PC-3 (cell line): ENCODE measurements around the gene PGC. TPM values are rescaled to one million over a fixed set of nuclear protein-coding genes. Genes with fewer than 3 reads are reported as not detected.

Experiments used
- ATAC-seq: fragments of 200-7000 bp; cut with Tn5 transposase; 2 replicates; pipeline ENCODE4 v1.9.1; 2020; ENCODE audit warnings: mild to moderate bottlenecking, moderate library complexity
- BruUV-seq: library from RNA; stranded (reverse); fragments of 400-500 nt; replicated peaks from 2 replicates; lab custom pipeline; 2021; lab: Mats Ljungman, UMichigan
- CTCF ChIA-PET: fragments of 300-600 bp; sonication (Branson Sonifier 250); formaldehyde crosslinking; loops from one replicate; lab custom pipeline; 2022; ENCODE audit warnings: antibody characterized with exemption; lab: Charles Lee
- POLR2A ChIA-PET: fragments of 300-600 bp; sonication (Branson Sonifier 250); formaldehyde crosslinking; loops from one replicate; lab custom pipeline; 2022; ENCODE audit warnings: antibody characterized with exemption; ENCODE audit not compliant: unreplicated experiment; lab: Charles Lee
- DNase-seq: peaks from one replicate; pipeline ENCODE4 v3.0.0-alpha.2; 2015
- H2AFZ ChIP-seq: fragments of 300-600 bp; sonication (generic); 2 replicates; pipeline ENCODE4 v1.6.0; 2016; ENCODE audit warnings: antibody characterized with exemption, low read length
- H3F3A ChIP-seq: fragments of 300-600 bp; sonication (generic); one replicate; pipeline ENCODE4 v1.6.0; 2017; ENCODE audit warnings: antibody characterized with exemption, low read length, control low read depth, mild to moderate bottlenecking; ENCODE audit not compliant: unreplicated experiment
- H3K27ac ChIP-seq: fragments of 300-600 bp; sonication (generic); 2 replicates; pipeline ENCODE4 v1.5.1; 2016; ENCODE audit warnings: mild to moderate bottlenecking, low read length
- H3K27me3 ChIP-seq: fragments of 300-600 bp; sonication (generic); 2 replicates; pipeline ENCODE4 v1.6.1; 2016; ENCODE audit warnings: low read length, mixed read lengths
- H3K36me3 ChIP-seq: fragments of 300-600 bp; sonication (generic); 2 replicates; pipeline ENCODE4 v1.6.1; 2016; ENCODE audit warnings: low read depth, mixed run types, low read length, mixed read lengths
- H3K4me1 ChIP-seq: fragments of 300-600 bp; sonication (generic); 2 replicates; pipeline ENCODE4 v1.5.1; 2016; ENCODE audit warnings: low read length; ENCODE audit not compliant: insufficient read depth
- H3K4me2 ChIP-seq: fragments of 300-600 bp; sonication (generic); 2 replicates; pipeline ENCODE4 v1.6.0; 2016; ENCODE audit warnings: low read length
- H3K4me3 ChIP-seq: fragments of 300-600 bp; sonication (generic); 2 replicates; pipeline ENCODE4 v1.5.1; 2016; ENCODE audit warnings: mild to moderate bottlenecking, low read length, mixed read lengths
- H3K79me2 ChIP-seq: fragments of 300-600 bp; sonication (generic); 2 replicates; pipeline ENCODE4 v1.6.1; 2017; ENCODE audit warnings: low read length, mixed read lengths
- H3K9ac ChIP-seq: fragments of 300-600 bp; sonication (generic); 2 replicates; pipeline ENCODE4 v1.6.0; 2016; ENCODE audit warnings: mild to moderate bottlenecking, low read length
- H3K9me2 ChIP-seq: fragments of 300-600 bp; sonication (generic); replicated peaks from 2 replicates; pipeline ENCODE4 v1.6.1; 2016; ENCODE audit warnings: mixed run types, low read length, mixed read lengths
- H3K9me3 ChIP-seq: fragments of 300-600 bp; sonication (generic); 2 replicates; pipeline ENCODE4 v1.6.1; 2016; ENCODE audit warnings: low read length, mixed read lengths
- H4K20me1 ChIP-seq: fragments of 300-600 bp; sonication (generic); 2 replicates; pipeline ENCODE4 v1.6.1; 2016; ENCODE audit warnings: low read length, mixed read lengths
- EZH2 ChIP-seq: fragments of 300-600 bp; sonication (generic); IDR thresholded peaks from one replicate; pipeline ENCODE4 v1.6.1; 2017; ENCODE audit warnings: antibody characterized with exemption, mild to moderate bottlenecking, low read length; ENCODE audit not compliant: unreplicated experiment
- EZH2phosphoT487 ChIP-seq: fragments of 300-600 bp; sonication (generic); IDR thresholded peaks from 2 replicates; pipeline ENCODE4 v1.6.1; 2018; ENCODE audit warnings: mild to moderate bottlenecking, antibody characterized with exemption, low read length, borderline replicate concordance
- intact Hi-C: fragments of 100-400 bp; cut with micrococcal nuclease; formaldehyde crosslinking; loops from 2 replicates; pipeline ENCODE4 v1.9.0; 2023
- total RNA-seq: library from RNA; depleted of rRNA; stranded (reverse); fragments of >200 nt; gene quantifications from 2 replicates; pipeline ENCODE4 v1.2.3, GENCODE V29; 2014
- TF ChIP-seq, protein P1 (sequence below): fragments of 300-600 bp; sonication (generic); conservative IDR thresholded peaks from 2 replicates; pipeline ENCODE4 v1.5.1; 2017; ENCODE audit warnings: antibody characterized with exemption, low read depth, mild to moderate bottlenecking, low read length

The PGC gene
- total RNA-seq, 1 experiment from 2014 or later, result not detected

DNA sequence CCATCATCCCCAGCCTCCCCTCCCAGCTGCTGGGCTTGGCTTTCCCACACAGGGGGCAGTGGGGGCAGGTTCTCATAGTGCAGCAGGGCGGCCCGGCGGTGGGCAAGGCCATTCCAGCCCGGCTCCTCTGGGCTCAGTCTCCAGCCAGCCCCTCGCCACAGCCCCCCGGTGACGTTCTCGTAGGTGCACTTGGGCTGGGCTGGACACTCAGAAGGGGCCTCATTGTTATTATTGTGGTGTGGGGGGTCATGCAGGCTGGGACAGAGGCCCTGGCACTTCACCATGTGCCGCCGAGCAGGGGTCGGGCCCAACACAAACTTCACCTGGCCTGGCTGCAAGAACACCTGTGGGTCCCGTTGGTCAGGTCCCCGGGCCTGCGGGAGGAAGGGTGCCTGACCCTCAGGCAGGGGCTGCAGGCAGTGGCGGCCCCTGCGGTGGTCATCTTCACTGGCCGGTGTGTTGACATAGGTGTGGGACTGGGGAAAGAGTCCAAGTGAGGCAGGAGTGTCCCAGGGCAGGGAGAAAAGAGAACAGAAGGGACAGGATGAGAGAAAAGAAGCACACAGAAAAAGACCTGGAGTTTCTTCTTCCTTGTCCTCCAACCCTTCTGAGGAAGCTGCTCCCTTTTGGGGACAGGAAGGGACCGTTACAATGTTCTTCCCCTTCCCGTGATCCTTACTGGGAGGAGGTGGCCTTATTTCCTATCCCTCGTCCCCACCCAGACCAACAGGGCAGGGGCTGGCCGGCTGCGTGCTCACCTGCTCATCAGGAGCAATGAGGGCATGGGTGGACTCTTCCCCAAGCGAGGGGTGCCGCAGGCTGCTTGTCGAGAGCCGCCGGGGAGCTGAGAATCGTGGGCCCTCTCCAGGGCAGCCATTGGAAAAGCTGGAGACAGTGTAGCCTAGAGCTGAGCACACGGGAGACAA is 24.1 kb upstream of the PGC start:
- Histone ChIP-seq H3K4me2 (no peak overlapping the region), H4K20me1 (no peaks in the 10 kb centered on the region), H3K4me3 (no peak overlapping the region), H3K4me1 (peaks cover 14% of the 10 kb centered on the region), H3K9me3 (no peaks in the 10 kb centered on the region), H2AFZ (no peak overlapping the region), H3K27ac (no peak overlapping the region), H3K36me3 (no peaks in the 10 kb centered on the region; the same call in none of the 2 replicates), H3K9me2 (no peaks in the 10 kb centered on the region), H3K9ac (no peak overlapping the region), H3F3A (no peaks in the 10 kb centered on the region), H3K79me2 (no peaks in the 10 kb centered on the region), H3K27me3 (no peaks in the 10 kb centered on the region)
- no peak for ATAC-seq
- CTCF ChIA-PET, result no interaction called here
- POLR2A ChIA-PET, result interaction anchor here (0.7 kb wide), 1 partner anchor 24 kb away, joined by 3 read pairs; the partner anchor contains the start of gene PGC
- intact Hi-C loops, result loop anchor here (10.0 kb wide), 1 partner anchor 167 kb away; no protein-coding TSS in a partner anchor
- DNase-seq, result no peak
- no TSS peak for BruUV-seq
- TF ChIP-seq, protein P1, sequence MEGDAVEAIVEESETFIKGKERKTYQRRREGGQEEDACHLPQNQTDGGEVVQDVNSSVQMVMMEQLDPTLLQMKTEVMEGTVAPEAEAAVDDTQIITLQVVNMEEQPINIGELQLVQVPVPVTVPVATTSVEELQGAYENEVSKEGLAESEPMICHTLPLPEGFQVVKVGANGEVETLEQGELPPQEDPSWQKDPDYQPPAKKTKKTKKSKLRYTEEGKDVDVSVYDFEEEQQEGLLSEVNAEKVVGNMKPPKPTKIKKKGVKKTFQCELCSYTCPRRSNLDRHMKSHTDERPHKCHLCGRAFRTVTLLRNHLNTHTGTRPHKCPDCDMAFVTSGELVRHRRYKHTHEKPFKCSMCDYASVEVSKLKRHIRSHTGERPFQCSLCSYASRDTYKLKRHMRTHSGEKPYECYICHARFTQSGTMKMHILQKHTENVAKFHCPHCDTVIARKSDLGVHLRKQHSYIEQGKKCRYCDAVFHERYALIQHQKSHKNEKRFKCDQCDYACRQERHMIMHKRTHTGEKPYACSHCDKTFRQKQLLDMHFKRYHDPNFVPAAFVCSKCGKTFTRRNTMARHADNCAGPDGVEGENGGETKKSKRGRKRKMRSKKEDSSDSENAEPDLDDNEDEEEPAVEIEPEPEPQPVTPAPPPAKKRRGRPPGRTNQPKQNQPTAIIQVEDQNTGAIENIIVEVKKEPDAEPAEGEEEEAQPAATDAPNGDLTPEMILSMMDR, result no peak
- TF ChIP-seq EZH2phosphoT487, result no peak
- TF ChIP-seq EZH2, result no peak

DNA sequence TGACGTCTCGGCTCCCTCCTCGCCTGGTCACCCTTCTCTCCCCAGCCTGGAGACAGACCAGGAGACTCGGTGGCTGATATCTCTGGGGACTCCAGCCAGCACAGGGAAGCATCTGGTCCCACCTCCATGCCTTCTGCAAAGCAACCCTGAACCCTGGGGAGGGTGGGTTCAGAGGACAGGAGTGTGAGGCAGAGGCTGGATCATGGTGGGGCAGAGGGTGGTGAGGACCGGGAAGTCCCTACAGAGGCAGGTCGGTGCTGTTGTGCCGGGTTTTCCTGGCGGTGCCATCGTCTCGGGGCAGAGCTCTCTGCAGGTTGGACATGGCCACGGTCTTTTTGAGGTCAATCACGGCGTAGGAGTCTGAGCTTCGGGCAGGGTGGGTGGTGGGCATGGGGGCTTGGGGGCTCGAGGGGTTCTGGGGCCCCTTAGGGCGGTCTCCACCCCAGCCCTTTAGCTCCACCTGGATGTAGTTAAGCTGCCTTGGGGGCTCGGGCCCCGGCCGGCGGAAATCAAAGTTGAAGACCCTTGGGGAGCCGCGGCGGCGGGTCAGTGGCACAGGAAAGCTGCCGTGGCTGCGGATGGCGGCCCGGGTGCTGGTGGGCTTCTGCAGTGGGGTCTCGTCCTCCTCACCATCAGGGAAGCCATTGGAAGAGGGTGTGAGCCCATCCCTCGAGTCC is 23.3 kb upstream of the PGC start:
- TF ChIP-seq EZH2phosphoT487, result no peak
- TF ChIP-seq, protein P1, result no peak
- TF ChIP-seq EZH2, result no peak
- no TSS peak for BruUV-seq
- Histone ChIP-seq H3K27ac (no peak overlapping the region), H3F3A (no peaks in the 10 kb centered on the region), H3K4me1 (peaks cover 16% of the 10 kb centered on the region), H3K9ac (no peak overlapping the region), H3K9me2 (no peaks in the 10 kb centered on the region), H3K27me3 (no peaks in the 10 kb centered on the region), H3K36me3 (no peaks in the 10 kb centered on the region; the same call in 1 of the 2 replicates), H3K4me3 (no peak overlapping the region), H3K4me2 (no peak overlapping the region), H3K79me2 (no peaks in the 10 kb centered on the region), H4K20me1 (no peaks in the 10 kb centered on the region), H3K9me3 (no peaks in the 10 kb centered on the region), H2AFZ (no peak overlapping the region)
- intact Hi-C loops, result loop anchor here (10.0 kb wide), 1 partner anchor 166 kb away; no protein-coding TSS in a partner anchor
- POLR2A ChIA-PET, result no interaction called here
- CTCF ChIA-PET, result no interaction called here
- ATAC-seq (no peak), DNase-seq (no peak)
